GM12878 (cell line): Measurements from ENCODE around the gene TBC1D10A. TPM values are rescaled to one million over a fixed set of nuclear protein-coding genes. Genes with fewer than 3 reads are reported as not detected.

Source experiments
- ATAC-seq: fragments of 200-7000 bp; cut with Tn5 transposase; 3 replicates; pipeline ENCODE4 v1.9.1; 2020; ENCODE audit warnings: mild to moderate bottlenecking, moderate library complexity
- BruUV-seq: library from RNA; stranded (reverse); fragments of 400-500 nt; replicated peaks from 2 replicates; lab custom pipeline; 2021; lab: Mats Ljungman, UMichigan
- CTCF ChIA-PET: fragments of 300-600 bp; sonication (Branson Sonifier 250); formaldehyde crosslinking; extraction: SDS; loops from one replicate; lab custom pipeline; 2021; ENCODE audit warnings: inconsistent platforms; lab: Yijun Ruan, JAX
- POLR2A ChIA-PET: fragments of 350-600 bp; formaldehyde crosslinking; extraction: SDS; loops from one replicate; lab custom pipeline; 2021; ENCODE audit warnings: inconsistent platforms; lab: Charles Lee
- RAD21 ChIA-PET: fragments of 300-600 bp; sonication (Branson Sonifier 250); formaldehyde crosslinking; loops from one replicate; lab custom pipeline; 2023; ENCODE audit warnings: antibody characterized with exemption; ENCODE audit not compliant: unreplicated experiment; lab: Charles Lee
- SMC1A ChIA-PET: fragments of 300-600 bp; sonication (Branson Sonifier 250); formaldehyde crosslinking; loops from one replicate; lab custom pipeline; 2023; ENCODE audit not compliant: unreplicated experiment, uncharacterized antibody; lab: Charles Lee
- DNase-seq: peaks from one replicate; pipeline ENCODE4 v3.0.0-alpha.2; 2011; ENCODE audit warnings: low read depth, low spot score
- FAIRE-seq: peaks from 3 replicates; lab custom pipeline; 2011; peaks lifted over from hg19 to GRCh38; lab: Jason Lieb, UNC
- H2AFZ ChIP-seq: 2 replicates; pipeline ENCODE4 v1.6.0; 2011; ENCODE audit warnings: low read depth, low read length, control low read depth; ENCODE audit not compliant: control insufficient read depth
- H3K27ac ChIP-seq: 2 replicates; pipeline ENCODE4 v1.5.1; 2011; ENCODE audit warnings: control low read depth; ENCODE audit not compliant: control insufficient read depth, insufficient read depth
- H3K27me3 ChIP-seq, 2 experiments: replicated peaks in 1 of 2; 2 replicates each; pipeline versions ENCODE4 v1.6.0 to v1.6.1; 2011; ENCODE audit warnings: low read length in 1 of 2; ENCODE audit not compliant: control insufficient read depth in 2 of 2, insufficient read depth in 2 of 2
- H3K36me3 ChIP-seq, 2 experiments: 2 replicates each; pipeline ENCODE4 v1.5.1; 2011; ENCODE audit warnings: low read length in 1 of 2; ENCODE audit not compliant: control insufficient read depth in 2 of 2, insufficient read depth in 2 of 2
- H3K4me1 ChIP-seq: 2 replicates; pipeline ENCODE4 v1.6.1; 2011; ENCODE audit warnings: mild to moderate bottlenecking, low read length, moderate library complexity, mixed read lengths; ENCODE audit not compliant: control insufficient read depth, insufficient read depth
- H3K4me2 ChIP-seq: 2 replicates; pipeline ENCODE4 v1.6.0; 2011; ENCODE audit warnings: control low read depth; ENCODE audit not compliant: control insufficient read depth, insufficient read depth
- H3K4me3 ChIP-seq: fragments of 200-600 bp; sonication (generic); 2 replicates; pipeline ENCODE4 v1.5.1; 2016
- H3K79me2 ChIP-seq: 2 replicates; pipeline ENCODE4 v1.6.0; 2011; ENCODE audit warnings: low read length; ENCODE audit not compliant: control insufficient read depth, insufficient read depth
- H3K9ac ChIP-seq: 2 replicates; pipeline ENCODE4 v1.8.0; 2011; ENCODE audit warnings: low read length, control low read depth, mixed read lengths; ENCODE audit not compliant: control insufficient read depth, insufficient read depth
- H3K9me3 ChIP-seq: replicated peaks from 3 replicates; pipeline ENCODE4 v1.5.1; 2011; ENCODE audit warnings: mild to moderate bottlenecking, low read length; ENCODE audit not compliant: control insufficient read depth, insufficient read depth
- H4K20me1 ChIP-seq: 2 replicates; pipeline ENCODE4 v1.6.0; 2011; ENCODE audit not compliant: control insufficient read depth, insufficient read depth
- MXI1 ChIP-seq: fragments of 150-350 bp; IDR thresholded peaks from 2 replicates; pipeline ENCODE4 v1.6.1; 2011; ENCODE audit warnings: low read depth, mild to moderate bottlenecking, inconsistent platforms, low read length, improper control_type of control experiment
- SP1 ChIP-seq: IDR thresholded peaks from one replicate; pipeline ENCODE4 v1.6.1; 2011; ENCODE audit warnings: low read depth, low read length
- WGBS: methylation state at CpG from one replicate; pipeline ENCODE4 v1.1.6; 2016; ENCODE audit warnings: low lambda C conversion rate; ENCODE audit not compliant: insufficient replicate concordance, insufficient coverage; ENCODE audit errors: missing lambda C conversion rate; 5-methylcytosine and 5-hydroxymethylcytosine counted together
- in situ Hi-C: fragments of 300-500 bp; cut with MboI; formaldehyde crosslinking; loops from 9 replicates; pipeline ENCODE4 v1.14.3; 2018; ENCODE audit warnings: mixed read lengths
- intact Hi-C: fragments of 100-400 bp; cut with micrococcal nuclease; formaldehyde crosslinking; loops from one replicate; pipeline ENCODE4 v1.14.2; 2022; ENCODE audit not compliant: unreplicated experiment
- polyA plus RNA-seq, 11 experiments: library from polyadenylated mRNA; depleted of rRNA in 4 of 11; unstranded in 6 of 11; stranded (reverse) in 5 of 11; fragments of >200 nt; fragmentation: Nextera tagmentation in 4 of 11; fragmentation: Illumina TruSeq in 1 of 11; extraction: Ambion mirVana in 4 of 11; extraction: Trizol in 1 of 11; gene quantifications; 1 replicate in 1 of 11; 2 replicates in 10 of 11; pipeline versions ENCODE4 v1.2.1 to v1.2.3, GENCODE V29; 2011 to 2016; ENCODE audit warnings: inconsistent platforms in 2 of 11, missing spikeins in 2 of 11, low read depth in 1 of 11
- total RNA-seq, 4 experiments: library from RNA; depleted of rRNA in 3 of 4; stranded (reverse); fragments of >200 nt in 3 of 4; fragmentation: Illumina TruSeq in 1 of 4; extraction: Trizol in 1 of 4; gene quantifications; 2 replicates each; pipeline versions ENCODE4 v1.2.1 to v1.2.3, GENCODE V29; 2013 to 2021
- TF ChIP-seq, protein P1 (sequence below): IDR thresholded peaks from 2 replicates; pipeline ENCODE4 v1.6.1; 2011; ENCODE audit warnings: borderline replicate concordance, low read depth, mild to moderate bottlenecking, moderate library complexity, mixed read lengths, low read length; ENCODE audit not compliant: insufficient read depth; ENCODE audit errors: extremely low read length
- TF ChIP-seq, protein P2 (sequence below): fragments of 450-650 bp; IDR thresholded peaks from 2 replicates; pipeline ENCODE4 v1.6.1; 2017; ENCODE audit warnings: mild to moderate bottlenecking, moderate library complexity

Gene TBC1D10A
- total and polyA plus RNA-seq, 10 of the 15 experiments (the other 5 are each of a cell fraction or from before 2014, with no cell fraction given) = 0.27 to 25.7 (median 15.3) TPM

DNA sequence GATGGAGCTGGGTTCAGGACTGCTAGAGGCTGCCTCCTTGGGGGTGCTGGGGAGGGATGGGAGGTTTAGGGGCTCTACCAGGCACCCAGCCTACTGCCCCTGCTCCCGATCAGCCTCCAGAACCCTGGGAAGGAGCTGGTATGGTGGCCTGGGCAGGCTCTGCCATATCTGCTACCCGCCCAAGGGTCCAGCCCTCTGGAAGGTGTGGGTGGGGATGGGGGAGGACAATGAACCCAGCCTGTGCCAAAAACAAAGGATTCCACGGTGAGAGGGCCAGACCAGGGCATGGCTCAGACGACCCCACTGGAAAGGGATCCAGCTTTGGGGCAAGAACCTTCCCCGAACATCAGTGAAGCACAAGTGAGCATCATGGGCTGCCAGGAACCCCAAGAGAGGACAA lies 40.4 kb downstream of the TBC1D10A start:
- ChIA-PET CTCF (interaction anchor here (0.8 to 10.5 kb wide), 11 partner anchors 19 to 178 kb away, joined by 3 to 436 read pairs (median 7); partner anchors contain the start of genes OSM and RNF215), SMC1A (interaction anchor here (4.7 to 5.6 kb wide), 2 partner anchors 99 to 179 kb away, joined by 41 to 201 read pairs; partner anchors contain the start of gene RNF215), POLR2A (no interaction called here)
- WGBS = 50% methylated on average over 5 of the region's 5 CpGs
- no peaks in the 10 kb centered on the region; a peak in 1 of 4 replicates for H3K27me3 ChIP-seq
- no peak for DNase-seq
- H3K4me2 ChIP-seq = no peak overlapping the region
- no peak overlapping the region for H2AFZ ChIP-seq
- H4K20me1 ChIP-seq = no peaks in the 10 kb centered on the region
- H3K9me3 ChIP-seq = no peaks in the 10 kb centered on the region
- no peak overlapping the region for H3K9ac ChIP-seq
- peaks cover 0 to 4% of the 10 kb centered on the region in 2 experiments; a peak in 1 of 4 replicates for H3K36me3 ChIP-seq
- TF ChIP-seq, protein P1, sequence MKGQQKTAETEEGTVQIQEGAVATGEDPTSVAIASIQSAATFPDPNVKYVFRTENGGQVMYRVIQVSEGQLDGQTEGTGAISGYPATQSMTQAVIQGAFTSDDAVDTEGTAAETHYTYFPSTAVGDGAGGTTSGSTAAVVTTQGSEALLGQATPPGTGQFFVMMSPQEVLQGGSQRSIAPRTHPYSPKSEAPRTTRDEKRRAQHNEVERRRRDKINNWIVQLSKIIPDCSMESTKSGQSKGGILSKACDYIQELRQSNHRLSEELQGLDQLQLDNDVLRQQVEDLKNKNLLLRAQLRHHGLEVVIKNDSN = no peak
- TF ChIP-seq, all 136 proteins: peak for 0
- H3K4me1 ChIP-seq = peaks cover 25% of the 10 kb centered on the region
- FAIRE-seq = no peak
- H3K27ac ChIP-seq = no peak overlapping the region
- in situ Hi-C loops (loop anchor here (5.0 kb wide), 1 partner anchor 101 kb away; the partner anchor contains the start of gene RNF215), intact Hi-C loops (loop anchor here (1.0 to 10.0 kb wide), 2 partner anchors 178 to 198 kb away; no protein-coding TSS in a partner anchor)
- RAD21 ChIA-PET = interaction anchor here (0.9 to 1.5 kb wide), 4 partner anchors 23 to 176 kb away, joined by 3 to 5 read pairs (median 3); partner anchors contain the start of gene RNF215
- no peaks in the 10 kb centered on the region for H3K79me2 ChIP-seq
- no TSS peak for BruUV-seq
- no peak overlapping the region for H3K4me3 ChIP-seq
- no peak for ATAC-seq

DNA sequence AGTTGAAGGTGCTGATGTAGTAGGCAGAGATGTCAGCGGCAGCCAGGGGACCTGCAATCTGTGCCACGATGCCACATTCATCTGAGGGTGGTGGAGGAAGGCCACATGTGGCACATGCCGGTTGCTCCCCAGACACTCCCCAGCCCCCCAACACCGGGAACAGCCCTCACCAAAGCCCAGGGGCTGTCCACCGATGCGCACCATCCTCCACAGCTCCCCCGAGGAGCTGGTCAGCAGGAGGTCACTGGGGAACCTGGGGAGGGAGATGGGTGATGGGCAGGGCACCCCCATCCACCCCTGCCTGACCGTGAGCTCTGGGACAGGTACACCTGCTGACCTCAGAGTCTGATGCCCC lies 40.9 kb downstream of the TBC1D10A start:
- H2AFZ ChIP-seq = no peak overlapping the region
- H3K27me3 ChIP-seq = no peaks in the 10 kb centered on the region; a peak in 1 of 4 replicates
- SMC1A ChIA-PET = interaction anchor here (4.7 to 5.6 kb wide), 2 partner anchors 100 to 179 kb away, joined by 41 to 201 read pairs; partner anchors contain the start of gene RNF215
- H3K9ac ChIP-seq = no peak overlapping the region
- H3K9me3 ChIP-seq = no peaks in the 10 kb centered on the region
- intact Hi-C loops = loop anchor here (1.0 to 10.0 kb wide), 2 partner anchors 178 to 199 kb away; no protein-coding TSS in a partner anchor
- H3K4me2 ChIP-seq = no peak overlapping the region
- in situ Hi-C loops = loop anchor here (5.0 kb wide), 1 partner anchor 101 kb away; the partner anchor contains the start of gene RNF215
- RAD21 ChIA-PET = interaction anchor here (0.6 to 1.5 kb wide), 6 partner anchors 23 to 175 kb away, joined by 3 to 5 read pairs (median 3); partner anchors contain the start of gene RNF215
- POLR2A ChIA-PET = no interaction called here
- H3K27ac ChIP-seq = no peak overlapping the region
- no peaks in the 10 kb centered on the region for H4K20me1 ChIP-seq
- no peak overlapping the region for H3K4me3 ChIP-seq
- BruUV-seq = no TSS peak
- peaks cover 20% of the 10 kb centered on the region for H3K4me1 ChIP-seq
- DNase-seq = no peak
- 0 out of 4 replicates have a peak, but pooled peaks cover 0 to under 1% of the 10 kb centered on the region in 2 experiments for H3K36me3 ChIP-seq
- 70% methylated on average over 8 of the region's 8 CpGs for WGBS
- no peak for ATAC-seq
- CTCF ChIA-PET = interaction anchor here (0.8 to 10.5 kb wide), 12 partner anchors 18 to 182 kb away, joined by 3 to 436 read pairs (median 6); partner anchors contain the start of genes OSM and RNF215
- H3K79me2 ChIP-seq = no peaks in the 10 kb centered on the region
- no peak for FAIRE-seq
- no peak for TF ChIP-seq SP1
- TF ChIP-seq, protein P2, sequence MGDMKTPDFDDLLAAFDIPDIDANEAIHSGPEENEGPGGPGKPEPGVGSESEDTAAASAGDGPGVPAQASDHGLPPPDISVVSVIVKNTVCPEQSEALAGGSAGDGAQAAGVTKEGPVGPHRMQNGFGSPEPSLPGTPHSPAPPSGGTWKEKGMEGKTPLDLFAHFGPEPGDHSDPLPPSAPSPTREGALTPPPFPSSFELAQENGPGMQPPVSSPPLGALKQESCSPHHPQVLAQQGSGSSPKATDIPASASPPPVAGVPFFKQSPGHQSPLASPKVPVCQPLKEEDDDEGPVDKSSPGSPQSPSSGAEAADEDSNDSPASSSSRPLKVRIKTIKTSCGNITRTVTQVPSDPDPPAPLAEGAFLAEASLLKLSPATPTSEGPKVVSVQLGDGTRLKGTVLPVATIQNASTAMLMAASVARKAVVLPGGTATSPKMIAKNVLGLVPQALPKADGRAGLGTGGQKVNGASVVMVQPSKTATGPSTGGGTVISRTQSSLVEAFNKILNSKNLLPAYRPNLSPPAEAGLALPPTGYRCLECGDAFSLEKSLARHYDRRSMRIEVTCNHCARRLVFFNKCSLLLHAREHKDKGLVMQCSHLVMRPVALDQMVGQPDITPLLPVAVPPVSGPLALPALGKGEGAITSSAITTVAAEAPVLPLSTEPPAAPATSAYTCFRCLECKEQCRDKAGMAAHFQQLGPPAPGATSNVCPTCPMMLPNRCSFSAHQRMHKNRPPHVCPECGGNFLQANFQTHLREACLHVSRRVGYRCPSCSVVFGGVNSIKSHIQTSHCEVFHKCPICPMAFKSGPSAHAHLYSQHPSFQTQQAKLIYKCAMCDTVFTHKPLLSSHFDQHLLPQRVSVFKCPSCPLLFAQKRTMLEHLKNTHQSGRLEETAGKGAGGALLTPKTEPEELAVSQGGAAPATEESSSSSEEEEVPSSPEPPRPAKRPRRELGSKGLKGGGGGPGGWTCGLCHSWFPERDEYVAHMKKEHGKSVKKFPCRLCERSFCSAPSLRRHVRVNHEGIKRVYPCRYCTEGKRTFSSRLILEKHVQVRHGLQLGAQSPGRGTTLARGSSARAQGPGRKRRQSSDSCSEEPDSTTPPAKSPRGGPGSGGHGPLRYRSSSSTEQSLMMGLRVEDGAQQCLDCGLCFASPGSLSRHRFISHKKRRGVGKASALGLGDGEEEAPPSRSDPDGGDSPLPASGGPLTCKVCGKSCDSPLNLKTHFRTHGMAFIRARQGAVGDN = no peak
- TF ChIP-seq MXI1 = no peak
- TF ChIP-seq, protein P1 = no peak
